ENCODE measurements around the gene RCC1.

DNA sequence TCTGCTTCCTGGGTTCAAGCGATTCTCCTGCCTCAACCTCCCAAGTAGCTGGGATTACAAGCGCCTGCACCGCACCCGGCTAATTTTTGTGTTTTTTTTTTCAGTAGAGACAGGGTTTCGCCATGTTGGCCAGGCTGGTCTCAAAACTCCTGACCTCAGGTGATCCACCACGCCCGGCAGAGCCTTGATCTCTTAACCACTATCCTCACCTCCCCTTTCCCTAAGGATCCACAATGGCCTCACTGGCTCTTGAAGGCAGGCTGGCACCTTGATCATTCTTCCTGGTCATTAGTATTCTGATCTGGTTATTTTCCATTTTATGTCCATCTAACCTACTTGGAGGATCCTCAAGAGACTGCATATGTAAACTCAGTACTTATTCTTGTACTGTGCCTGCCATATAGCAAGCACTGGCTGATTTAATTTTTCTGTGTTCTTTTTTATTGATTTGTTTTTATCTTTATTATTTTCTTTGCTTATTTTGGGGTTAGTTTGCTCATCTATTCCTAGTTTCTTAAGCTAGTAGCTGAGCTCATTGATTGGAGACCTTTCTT lies 6.3 kb downstream of the RCC1 start:
- TF ChIP-seq GATA2 (IDR thresholded peaks at IDR 0.05; ENCODE audit: low read depth, low read length) (no peak), GATA3 (IDR thresholded peaks at IDR 0.05; ENCODE audit: low read depth, low read length) (no peak)
